Peyer's patch (tissue), 4 donors: Measurements from ENCODE around the gene IKZF4. TPM values are rescaled to one million over a fixed set of nuclear protein-coding genes. Genes with fewer than 3 reads are reported as not detected.
A peak's percentile ranks its signal among the peaks of the same experiment; 100 is the strongest.

ENCODE experiments used
- DNase-seq, 3 donors: peaks; one replicate each; pipeline ENCODE4 v3.0.0-alpha.2; 2017 to 2019
- H3K27ac ChIP-seq, 4 donors: fragments of 200-600 bp; sonication (generic); one replicate each; pipeline ENCODE4 v1.5.1; 2016 to 2019
- H3K27me3 ChIP-seq, 2 donors: fragments of 200-600 bp; sonication (generic); one replicate each; pipeline ENCODE4 v1.5.1; 2019
- H3K36me3 ChIP-seq, 3 donors: fragments of 200-600 bp; sonication (generic); one replicate each; pipeline ENCODE4 v1.5.1; 2016 to 2019
- H3K4me1 ChIP-seq, 4 donors: fragments of 200-600 bp; sonication (generic); one replicate each; pipeline ENCODE4 v1.5.1; 2016 to 2019
- H3K4me3 ChIP-seq, 4 donors: fragments of 200-600 bp; sonication (generic); 1 replicate in 3 of 4; 2 replicates in 1 of 4; pipeline ENCODE4 v1.5.1; 2016 to 2019; ENCODE audit warnings: mild to moderate bottlenecking in 1 of 4
- H3K9me3 ChIP-seq, 4 donors: fragments of 200-600 bp; sonication (generic); one replicate each; pipeline ENCODE4 v1.5.1; 2016 to 2019; ENCODE audit warnings: mild to moderate bottlenecking in 1 of 4
- CTCF ChIP-seq, 6 experiments: fragments of 450-650 bp in 4 of 6; fragments of 200-600 bp in 2 of 6; sonication (generic) in 1 of 6; IDR thresholded peaks; one replicate each; pipeline ENCODE4 v1.5.1; 2017 to 2019; ENCODE audit warnings: antibody characterized with exemption in 6 of 6, mild to moderate bottlenecking in 3 of 6, moderate library complexity in 1 of 6
- POLR2A ChIP-seq, 2 donors: fragments of 450-650 bp; IDR thresholded peaks; one replicate each; pipeline ENCODE4 v1.5.1; 2017; ENCODE audit warnings: antibody characterized with exemption in 2 of 2, mild to moderate bottlenecking in 2 of 2, moderate library complexity in 2 of 2
- total RNA-seq, 4 donors: library from RNA; depleted of rRNA; stranded (reverse); fragments of >200 nt; gene quantifications; one replicate each; pipeline ENCODE4 v1.1.0, GENCODE V29; 2016

IKZF4 gene
- total RNA-seq, 4 donors from 2014 or later, result 2.8 to 7.4 (median 3.6) TPM

DNA sequence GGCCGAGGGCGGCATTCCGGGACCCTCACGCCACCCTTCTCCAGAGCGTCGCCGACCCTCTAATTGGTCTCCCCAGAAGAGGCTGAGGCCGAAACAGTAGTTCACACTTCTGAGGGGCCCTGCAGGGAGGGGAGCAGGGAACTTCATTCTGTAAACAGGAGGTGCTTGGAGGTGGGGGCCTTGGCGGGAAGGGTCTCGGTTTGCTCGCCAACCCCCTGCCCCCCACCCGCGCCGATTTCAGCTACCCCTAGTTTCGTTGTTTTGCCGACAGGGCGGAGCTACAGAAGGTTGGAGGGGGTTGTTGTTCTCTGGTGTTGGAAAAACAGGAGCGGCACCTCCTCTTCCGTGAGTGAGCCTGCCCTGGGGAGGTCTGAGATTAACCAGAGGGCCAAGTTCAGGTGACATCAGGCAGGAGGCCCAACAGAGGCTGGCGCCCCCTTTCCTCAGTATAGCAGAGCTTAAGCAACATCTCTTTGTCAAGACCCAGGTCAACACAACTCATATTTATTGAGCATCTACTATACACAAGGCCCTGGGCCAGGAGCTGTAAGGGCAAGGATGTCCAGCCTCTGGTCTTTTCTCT is 59.8 kb downstream of the IKZF4 start:
- TF ChIP-seq POLR2A (IDR thresholded peaks at IDR 0.05) (peak; percentile 90 to 95), CTCF (IDR thresholded peaks at IDR 0.05) (peak in 1 of 6 experiments; percentile 17)
- Histone ChIP-seq H3K36me3 (peaks cover 0 to 22% (median 0%) of the 10 kb centered on the region in 3 donors), H3K27ac (peak overlapping the region; percentile 43 to 99 (median 94)), H3K4me1 (peaks cover 0 to 29% (median 3%) of the 10 kb centered on the region in 4 donors), H3K9me3 (no peaks in the 10 kb centered on the region), H3K4me3 (peak overlapping the region; percentile 45 to 94 (median 64)), H3K27me3 (no peaks in the 10 kb centered on the region)
- peak in 2 of 3 donors; percentile 84 to 86 for DNase-seq

DNA sequence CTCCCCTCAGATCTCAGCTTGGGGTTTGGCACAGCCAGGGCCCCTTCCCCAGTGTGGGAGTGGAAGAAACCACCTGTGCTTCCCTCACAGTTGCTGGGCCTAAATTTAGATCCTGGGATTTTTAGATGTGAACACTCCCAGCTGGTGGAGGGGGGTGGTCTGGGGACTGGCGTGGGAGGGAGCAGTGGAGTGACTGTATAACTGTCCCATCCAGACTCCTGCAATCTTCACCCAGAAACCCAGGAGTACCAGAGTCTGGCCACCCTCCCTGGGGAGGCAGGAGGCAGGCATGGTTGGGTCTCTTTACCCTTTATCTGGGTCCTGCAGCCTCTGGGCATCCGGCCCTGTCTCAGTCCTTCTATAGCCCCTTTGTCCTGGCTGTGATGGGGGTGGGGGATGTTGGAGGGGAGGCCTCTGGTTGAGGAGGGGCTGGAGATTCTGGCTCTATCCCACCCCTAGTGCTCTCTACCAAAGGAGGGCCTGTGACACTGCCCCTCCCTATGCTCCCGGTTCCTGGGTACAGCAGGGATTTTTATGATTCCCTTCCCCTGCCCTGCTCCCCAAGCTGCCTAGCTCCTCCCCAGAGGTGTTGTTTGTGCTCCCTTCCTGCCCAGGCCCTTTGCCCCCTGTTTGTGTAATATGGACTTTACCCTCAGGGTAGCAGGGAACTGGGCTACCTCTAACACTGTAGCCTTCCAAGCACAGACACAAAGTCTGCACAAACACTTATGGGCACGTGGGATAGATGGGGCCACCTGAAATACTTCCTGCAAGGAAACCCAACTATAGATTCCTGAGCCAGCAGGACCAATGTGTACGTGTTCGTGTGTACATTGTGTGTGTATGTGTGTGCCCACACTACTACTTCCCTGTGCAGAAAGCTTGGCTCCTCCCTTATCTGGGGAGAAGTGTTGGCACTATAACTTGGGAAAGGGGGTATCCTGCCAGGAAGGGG is 60.8 kb downstream of the IKZF4 start:
- H3K4me1 ChIP-seq, result peaks cover 0 to 36% (median 3%) of the 10 kb centered on the region in 4 donors

DNA sequence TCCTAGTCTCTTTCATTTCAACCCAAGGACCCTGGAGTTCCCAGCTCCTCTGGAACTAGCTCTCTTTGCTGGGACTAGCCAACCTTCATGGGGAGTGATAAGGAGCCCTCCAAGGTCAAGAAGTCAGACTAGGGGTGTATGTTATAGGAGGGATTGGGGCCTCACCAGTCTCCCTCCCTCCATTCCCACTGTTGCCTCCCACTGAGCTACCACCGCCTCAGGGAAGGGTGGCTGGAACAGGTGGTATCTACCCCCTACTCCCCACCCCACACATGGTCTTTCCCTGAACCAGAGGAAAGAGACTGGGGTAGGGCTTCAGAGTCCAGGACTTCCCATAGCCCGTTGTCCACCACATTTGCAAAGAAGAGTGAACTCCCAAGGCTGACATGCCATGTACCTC is 61.5 kb downstream of the IKZF4 start:
- peak overlapping the region in 2 of 4 donors; percentile 83 to 94 for H3K4me3 ChIP-seq

More for the DNA sequence above, 60.8 kb downstream of the IKZF4 start:
- Histone ChIP-seq H3K4me3 (peak overlapping the region in 3 of 4 donors; percentile 46 to 94 (median 83)), H3K27ac (peak overlapping the region in 3 of 4 donors; percentile 90 to 99 (median 97)), H3K36me3 (peaks cover 0 to 29% (median 0%) of the 10 kb centered on the region in 3 donors), H3K9me3 (no peaks in the 10 kb centered on the region), H3K27me3 (no peaks in the 10 kb centered on the region)
- peak in 2 of 3 donors; percentile 82 to 87 for DNase-seq
- TF ChIP-seq CTCF (IDR thresholded peaks at IDR 0.05) (no peak), POLR2A (IDR thresholded peaks at IDR 0.05) (peak; percentile 85 to 94)

DNA sequence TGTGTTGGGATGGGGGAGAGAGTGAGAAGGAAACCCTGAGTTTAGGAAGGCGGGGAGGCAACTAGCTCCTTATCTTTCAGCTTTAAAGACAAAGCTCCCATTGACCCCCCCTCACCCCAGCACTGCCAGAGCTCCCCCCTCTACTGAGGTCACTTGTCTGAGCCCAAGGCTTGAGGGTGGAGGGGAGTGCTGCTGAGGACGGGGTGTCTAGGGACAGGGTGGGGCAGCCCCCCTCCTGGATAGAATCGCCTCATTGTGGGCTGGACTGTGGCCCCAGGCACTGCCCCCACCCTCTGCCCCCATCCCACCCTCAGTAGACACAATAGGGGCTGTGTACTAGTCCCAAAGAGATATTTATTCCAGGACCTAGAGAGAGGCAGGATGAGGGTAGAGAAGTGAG is 62.1 kb downstream of the IKZF4 start:
- H3K4me1 ChIP-seq, result peaks cover 0 to 36% (median 3%) of the 10 kb centered on the region in 4 donors
- TF ChIP-seq POLR2A (IDR thresholded peaks at IDR 0.05), result no peak
- no peak for TF ChIP-seq CTCF (IDR thresholded peaks at IDR 0.05)
- H3K27me3 ChIP-seq, result no peaks in the 10 kb centered on the region
- H3K27ac ChIP-seq, result peak overlapping the region in 3 of 4 donors; percentile 67 to 99 (median 97)
- H3K9me3 ChIP-seq, result no peaks in the 10 kb centered on the region
- H3K4me3 ChIP-seq, result peak overlapping the region in 2 of 4 donors; percentile 83 to 94
- DNase-seq, result no peak
- peaks cover 0 to 42% (median 0%) of the 10 kb centered on the region in 3 donors for H3K36me3 ChIP-seq

More for the DNA sequence above, 61.5 kb downstream of the IKZF4 start:
- Histone ChIP-seq H3K4me1 (peaks cover 0 to 36% (median 3%) of the 10 kb centered on the region in 4 donors), H3K27ac (peak overlapping the region in 3 of 4 donors; percentile 67 to 99 (median 97)), H3K27me3 (no peaks in the 10 kb centered on the region), H3K9me3 (no peaks in the 10 kb centered on the region), H3K36me3 (peaks cover 0 to 36% (median 0%) of the 10 kb centered on the region in 3 donors)
- TF ChIP-seq POLR2A (IDR thresholded peaks at IDR 0.05) (no peak), CTCF (IDR thresholded peaks at IDR 0.05) (no peak)
- DNase-seq, result no peak

- Histone ChIP-seq H3K27me3 (no peaks in the 10 kb centered on the region), H3K36me3 (peaks cover 0 to 59% (median 0%) of the 10 kb centered on the region in 3 donors), H3K9me3 (no peaks in the 10 kb centered on the region), H3K4me1 (peaks cover 0 to 35% (median 2%) of the 10 kb centered on the region in 4 donors), H3K27ac (peak overlapping the region in 1 of 4 donors; percentile 39), H3K4me3 (no peak overlapping the region)
- TF ChIP-seq CTCF (IDR thresholded peaks at IDR 0.05), result peak in 4 of 6 experiments; percentile 18 to 46 (median 35)
- no peak for TF ChIP-seq POLR2A (IDR thresholded peaks at IDR 0.05)
- DNase-seq, result peak in 1 of 3 donors; percentile 67
Measured at GRCh38 chr12:56084958-56085543, 64.2 kb downstream of the IKZF4 start.
